Measurements from ENCODE around the gene SUPT6H.

Gene SUPT6H

DNA sequence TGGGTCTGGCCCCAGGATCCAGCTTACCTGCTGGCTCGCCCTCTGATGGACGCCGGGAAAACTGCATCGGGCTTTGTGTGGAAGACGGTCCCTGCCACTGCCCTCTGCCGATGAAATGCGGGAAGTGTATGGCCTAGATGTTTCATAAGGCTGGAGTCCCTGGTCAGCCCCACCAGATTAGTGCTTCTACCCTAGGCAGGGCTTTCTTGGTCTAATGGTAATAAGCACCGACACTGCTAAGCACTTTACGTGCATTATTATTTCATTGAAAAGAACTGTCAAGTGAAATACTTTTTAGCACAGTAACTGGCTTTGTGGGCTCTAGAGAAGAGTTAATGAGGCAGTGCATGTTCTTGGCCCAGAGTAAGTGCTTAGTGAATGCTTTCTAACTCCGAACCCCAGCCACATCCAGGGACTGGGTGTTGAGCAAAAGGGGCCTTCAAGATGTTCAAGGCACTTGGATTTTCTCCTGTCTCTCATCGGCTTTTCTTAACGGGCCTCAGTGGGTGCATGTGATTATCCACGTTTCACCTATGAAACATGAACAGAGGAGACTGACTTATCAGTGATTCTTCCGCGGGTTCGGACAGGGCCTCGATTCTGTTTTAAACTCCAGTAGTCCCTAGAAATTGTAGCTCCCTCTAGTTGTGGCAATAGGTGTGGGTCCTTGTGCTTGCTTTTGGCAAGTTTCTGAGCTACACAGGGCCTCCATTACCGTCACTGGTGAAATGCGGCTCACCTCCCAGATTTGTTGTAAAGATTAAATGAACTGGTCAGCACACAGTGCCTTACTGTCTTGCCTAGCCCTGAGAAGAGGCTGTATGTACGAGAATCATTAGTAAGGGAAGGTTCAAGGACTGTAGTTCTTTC lies 88.4 kb downstream of the SUPT6H start:
- DNase-seq (ENCODE audit: low read depth) = peak; percentile 84

DNA sequence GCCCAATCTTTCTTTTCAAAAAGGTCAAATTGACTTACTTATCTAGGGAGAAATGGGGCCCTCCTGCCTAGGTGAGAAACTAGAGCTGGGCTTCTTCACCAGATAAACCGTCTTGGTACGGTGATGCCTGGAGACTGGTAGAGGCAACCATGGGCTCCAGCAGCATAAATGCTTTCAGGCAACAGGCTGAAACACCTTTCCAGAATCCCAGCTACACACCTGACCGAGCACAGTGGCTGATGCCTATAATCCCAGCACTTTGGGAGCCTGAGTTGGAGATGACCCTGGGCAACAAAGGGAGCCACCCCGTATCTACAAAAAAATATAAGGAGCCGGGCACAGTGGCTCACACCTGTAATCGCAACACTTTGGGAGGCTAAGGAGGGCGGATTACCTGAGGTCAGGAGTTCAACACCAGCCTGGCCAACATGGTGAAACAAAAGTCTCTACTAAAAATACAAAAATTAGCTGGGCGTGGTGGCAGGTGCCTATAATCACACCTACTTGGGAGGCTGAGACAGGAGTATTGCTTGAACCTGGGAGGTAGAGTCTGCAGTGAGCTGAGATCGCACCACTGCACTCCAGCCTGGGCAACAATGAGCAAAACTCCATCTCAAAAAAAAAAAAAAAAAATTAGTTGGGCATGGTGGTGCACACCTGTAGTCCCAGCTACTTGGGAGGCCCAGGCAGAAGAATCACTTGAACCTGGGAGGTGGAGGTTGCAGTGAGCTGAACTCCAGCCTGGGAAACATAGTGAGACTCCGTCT lies 89.8 kb downstream of the SUPT6H start:
- DNase-seq (ENCODE audit: low read depth) = no peak
